Measurements from ENCODE around the gene EXOC4. TPM values are rescaled to one million over a fixed set of nuclear protein-coding genes. Genes with fewer than 3 reads are reported as not detected.

EXOC4 gene
- total and polyA plus RNA-seq, 7 donors: 16.4 to 76.7 (median 50.7) TPM

- Histone ChIP-seq H3K27ac (peak overlapping the region in 1 of 4 donors; percentile 12), H3K4me1 (peaks cover 0 to 46% (median 38%) of the 10 kb centered on the region in 4 donors), H3K36me3 (peaks cover 0 to 3% (median 0%) of the 10 kb centered on the region in 4 donors), H3K27me3 (no peaks in the 10 kb centered on the region), H3K4me3 (no peak overlapping the region), H3K9me3 (no peaks in the 10 kb centered on the region)
- TF ChIP-seq EP300 (IDR thresholded peaks at IDR 0.05): no peak
- TF ChIP-seq POLR2A (IDR thresholded peaks at IDR 0.05): no peak
- TF ChIP-seq, protein P1, sequence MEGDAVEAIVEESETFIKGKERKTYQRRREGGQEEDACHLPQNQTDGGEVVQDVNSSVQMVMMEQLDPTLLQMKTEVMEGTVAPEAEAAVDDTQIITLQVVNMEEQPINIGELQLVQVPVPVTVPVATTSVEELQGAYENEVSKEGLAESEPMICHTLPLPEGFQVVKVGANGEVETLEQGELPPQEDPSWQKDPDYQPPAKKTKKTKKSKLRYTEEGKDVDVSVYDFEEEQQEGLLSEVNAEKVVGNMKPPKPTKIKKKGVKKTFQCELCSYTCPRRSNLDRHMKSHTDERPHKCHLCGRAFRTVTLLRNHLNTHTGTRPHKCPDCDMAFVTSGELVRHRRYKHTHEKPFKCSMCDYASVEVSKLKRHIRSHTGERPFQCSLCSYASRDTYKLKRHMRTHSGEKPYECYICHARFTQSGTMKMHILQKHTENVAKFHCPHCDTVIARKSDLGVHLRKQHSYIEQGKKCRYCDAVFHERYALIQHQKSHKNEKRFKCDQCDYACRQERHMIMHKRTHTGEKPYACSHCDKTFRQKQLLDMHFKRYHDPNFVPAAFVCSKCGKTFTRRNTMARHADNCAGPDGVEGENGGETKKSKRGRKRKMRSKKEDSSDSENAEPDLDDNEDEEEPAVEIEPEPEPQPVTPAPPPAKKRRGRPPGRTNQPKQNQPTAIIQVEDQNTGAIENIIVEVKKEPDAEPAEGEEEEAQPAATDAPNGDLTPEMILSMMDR (IDR thresholded peaks at IDR 0.05): no peak
- TF ChIP-seq POLR2AphosphoS5 (IDR thresholded peaks at IDR 0.05): no peak
- WGBS, 2 donors: 95 to 98% methylated on average over 2 of the region's 2 CpGs
- no peak for DNase-seq
- intact Hi-C loops (cut with DNase I): no loop called here
Measured at GRCh38 chr7:133360201-133360600, 107.3 kb downstream of the EXOC4 start.

DNA sequence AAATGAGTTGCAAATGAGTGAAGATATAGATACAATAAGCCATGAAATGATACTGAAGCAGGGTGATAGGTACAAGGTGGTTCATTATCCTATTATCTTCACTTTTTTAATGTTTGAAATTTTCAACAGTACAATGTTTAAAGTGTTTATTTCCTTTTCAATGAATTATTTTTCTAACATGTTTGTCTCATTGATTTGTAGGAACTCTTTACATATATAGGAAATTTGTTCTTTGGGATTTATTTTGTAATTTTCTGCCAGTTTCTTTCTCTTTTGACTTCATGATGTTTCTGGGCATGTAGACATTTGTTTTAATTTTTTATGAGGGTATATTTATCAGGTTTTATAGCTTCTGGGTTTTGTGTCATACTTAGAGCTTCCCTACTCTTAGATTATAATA, 108.9 kb downstream of the EXOC4 start:
- intact Hi-C loops (cut with DNase I): no loop called here
- TF ChIP-seq POLR2A (IDR thresholded peaks at IDR 0.05): no peak
- peaks cover 0 to 49% (median 46%) of the 10 kb centered on the region in 4 donors for H3K4me1 ChIP-seq
- no peak overlapping the region for H3K4me3 ChIP-seq
- H3K27ac ChIP-seq: no peak overlapping the region
- H3K36me3 ChIP-seq: peaks cover 0 to 3% (median 0%) of the 10 kb centered on the region in 4 donors
- no peaks in the 10 kb centered on the region for H3K9me3 ChIP-seq
- no peaks in the 10 kb centered on the region for H3K27me3 ChIP-seq
- DNase-seq: no peak

- no peak for TF ChIP-seq POLR2AphosphoS5 (IDR thresholded peaks at IDR 0.05)
Measured at GRCh38 chr7:133364959-133365690, 112.2 kb downstream of the EXOC4 start.

GRCh38 chr7:133365917-133366316, 113.0 kb downstream of the EXOC4 start:
- Histone ChIP-seq H3K36me3 (no peaks in the 10 kb centered on the region), H3K4me1 (peaks cover 0 to 43% (median 36%) of the 10 kb centered on the region in 4 donors), H3K4me3 (no peak overlapping the region), H3K27me3 (no peaks in the 10 kb centered on the region), H3K27ac (peak overlapping the region; percentile 35 to 72 (median 69)), H3K9me3 (no peaks in the 10 kb centered on the region)
- TF ChIP-seq POLR2AphosphoS5 (IDR thresholded peaks at IDR 0.05) (peak in 1 of 4 donors; percentile 29), POLR2A (IDR thresholded peaks at IDR 0.05) (no peak), EP300 (IDR thresholded peaks at IDR 0.05) (no peak)
- TF ChIP-seq, protein P1 (IDR thresholded peaks at IDR 0.05): no peak
- 70 to 78% methylated on average over 3 of the region's 3 CpGs for WGBS, 2 donors
- intact Hi-C loops (cut with DNase I): no loop called here
- no peak for DNase-seq

More at GRCh38 chr7:133364959-133365690, 112.2 kb downstream of the EXOC4 start:
- DNase-seq: no peak
- no peaks in the 10 kb centered on the region for H3K27me3 ChIP-seq
- intact Hi-C loops (cut with DNase I): no loop called here
- WGBS, 2 donors: 64 to 81% methylated on average over 4 of the region's 4 CpGs
- H3K4me3 ChIP-seq: no peak overlapping the region
- peaks cover 0 to 43% (median 35%) of the 10 kb centered on the region in 4 donors for H3K4me1 ChIP-seq
- peak overlapping the region; percentile 35 to 72 (median 69) for H3K27ac ChIP-seq
- no peaks in the 10 kb centered on the region for H3K9me3 ChIP-seq
- no peaks in the 10 kb centered on the region for H3K36me3 ChIP-seq

GRCh38 chr7:133367561-133367960, 114.7 kb downstream of the EXOC4 start:
- Histone ChIP-seq H3K9me3 (no peaks in the 10 kb centered on the region), H3K4me3 (no peak overlapping the region), H3K27me3 (no peaks in the 10 kb centered on the region), H3K4me1 (peaks cover 0 to 43% (median 36%) of the 10 kb centered on the region in 4 donors), H3K36me3 (no peaks in the 10 kb centered on the region), H3K27ac (peak overlapping the region in 2 of 4 donors; percentile 69)
- WGBS, 2 donors: 25 to 72% methylated on average over 3 of the region's 3 CpGs
- TF ChIP-seq EP300 (IDR thresholded peaks at IDR 0.05): no peak
- no peak for TF ChIP-seq POLR2A (IDR thresholded peaks at IDR 0.05)
- TF ChIP-seq, protein P1 (IDR thresholded peaks at IDR 0.05): no peak
- no peak for TF ChIP-seq POLR2AphosphoS5 (IDR thresholded peaks at IDR 0.05)
- intact Hi-C loops (cut with DNase I): no loop called here
- DNase-seq: no peak

All from sigmoid colon (tissue), 7 donors.